NB4 (cell line): ENCODE data around the gene ARHGAP25.

Experiments
- CTCF ChIP-seq: IDR thresholded peaks from one replicate; pipeline ENCODE4 v1.5.1; 2012; ENCODE audit warnings: low read depth, low read length
- POLR2A ChIP-seq: IDR thresholded peaks from 2 replicates; pipeline ENCODE4 v1.6.1; 2011; ENCODE audit warnings: mild to moderate bottlenecking; ENCODE audit not compliant: insufficient read length; ENCODE audit errors: extremely low read depth

- TF ChIP-seq CTCF (no peak), POLR2A (no peak)
Measured at GRCh38 chr2:68765739-68766375, 31.2 kb downstream of the ARHGAP25 start.
